Measurements from ENCODE around the gene PCSK6.

Gene PCSK6

GRCh38 chr15:101444807-101445508 lies 44.5 kb downstream of the PCSK6 start:
- no peak for DNase-seq

DNA sequence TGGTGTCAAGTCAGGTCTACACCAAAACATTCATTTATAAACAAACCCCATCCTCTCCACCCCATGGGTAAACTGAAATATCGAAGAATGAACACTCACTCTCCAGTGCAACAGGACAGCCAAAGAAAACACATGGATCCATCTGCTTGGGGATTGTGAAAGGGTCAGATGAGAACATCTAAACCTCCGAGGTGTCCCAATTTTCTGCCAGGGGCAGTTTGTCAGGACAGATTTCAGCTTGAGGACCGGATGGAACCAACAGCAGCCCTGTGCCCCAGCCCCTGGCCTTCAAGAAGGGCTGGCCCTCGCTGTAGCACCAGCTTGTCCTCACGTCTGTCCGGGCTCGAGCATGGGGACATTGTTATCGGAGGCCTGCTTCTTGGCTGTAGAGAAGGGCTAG lies 45.5 kb downstream of the PCSK6 start:
- DNase-seq, result no peak

DNA sequence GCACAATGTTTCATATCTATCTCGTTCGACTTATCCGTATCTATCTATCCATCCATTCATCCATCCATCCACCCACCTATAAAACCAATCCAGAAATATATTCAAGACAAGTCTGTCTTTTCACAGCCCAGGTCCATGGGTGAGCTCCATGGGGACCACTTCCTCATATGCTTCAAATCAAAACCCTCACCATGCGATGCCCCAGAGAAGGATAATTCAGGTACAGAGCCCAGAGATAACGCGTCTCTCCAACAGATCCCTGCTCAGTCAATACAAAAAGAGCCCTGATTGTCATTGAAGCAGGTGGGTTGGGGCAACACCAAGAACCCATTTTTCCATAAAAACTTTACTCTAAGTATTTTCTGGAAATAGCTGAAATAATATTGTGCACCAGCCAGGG lies 47.2 kb downstream of the PCSK6 start:
- no peak for DNase-seq

GRCh38 chr15:101441696-101442095 lies 47.8 kb downstream of the PCSK6 start:
- no peak for DNase-seq

DNA sequence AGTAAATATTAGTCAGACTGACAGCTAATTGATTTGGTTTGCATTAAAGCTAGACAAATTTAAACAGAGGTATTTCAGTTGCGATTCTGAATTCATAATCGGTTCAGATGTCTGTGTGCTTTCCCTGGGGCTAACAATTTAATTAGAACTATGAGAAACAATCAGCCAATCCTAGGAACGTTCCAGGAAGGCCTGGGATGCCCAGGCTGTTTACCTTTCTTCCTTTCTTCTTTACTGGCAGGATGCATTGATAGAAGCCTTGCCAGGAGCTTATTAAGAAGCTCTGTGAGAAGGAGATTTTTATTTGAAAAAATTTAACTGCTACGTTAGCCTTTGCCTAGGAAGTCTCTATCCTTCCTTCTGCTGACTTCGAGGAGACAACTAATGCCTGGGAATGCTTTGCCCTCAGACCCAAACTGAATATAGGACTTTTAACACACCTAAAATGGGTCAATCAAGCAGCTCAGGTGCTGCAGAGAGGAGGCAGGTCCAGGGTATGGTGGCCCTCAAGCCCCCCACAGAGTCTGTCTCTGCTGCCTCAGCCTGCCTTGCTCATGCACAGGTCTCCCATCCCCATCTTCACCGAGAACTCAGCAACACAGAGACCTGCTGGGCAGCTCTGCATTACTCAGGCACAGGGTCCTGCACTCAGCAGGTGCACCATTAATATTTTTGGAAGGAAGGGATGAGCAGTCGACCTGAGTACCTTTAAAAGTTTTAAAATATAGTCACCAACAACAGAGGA lies 48.5 kb downstream of the PCSK6 start:
- no peak for DNase-seq

DNA sequence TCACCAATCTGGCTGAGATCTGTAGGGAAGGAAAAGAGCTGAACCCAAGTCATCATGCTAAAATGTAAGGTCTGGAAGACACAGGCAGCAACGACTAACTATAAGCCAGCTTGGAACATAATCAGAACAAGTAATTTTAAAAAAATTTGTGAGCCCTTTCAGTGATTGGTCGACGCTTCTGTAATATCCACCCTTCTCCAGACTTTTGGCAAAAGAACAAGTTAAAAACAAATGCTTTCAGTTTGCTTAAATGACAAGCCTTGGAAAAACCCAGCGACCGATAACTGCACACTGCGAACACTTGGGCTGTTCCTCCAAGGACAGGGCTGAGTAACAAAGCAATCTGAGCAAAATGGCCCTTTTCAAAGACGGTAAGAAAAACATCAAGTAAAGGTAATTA lies 49.6 kb downstream of the PCSK6 start:
- no peak for DNase-seq

DNA sequence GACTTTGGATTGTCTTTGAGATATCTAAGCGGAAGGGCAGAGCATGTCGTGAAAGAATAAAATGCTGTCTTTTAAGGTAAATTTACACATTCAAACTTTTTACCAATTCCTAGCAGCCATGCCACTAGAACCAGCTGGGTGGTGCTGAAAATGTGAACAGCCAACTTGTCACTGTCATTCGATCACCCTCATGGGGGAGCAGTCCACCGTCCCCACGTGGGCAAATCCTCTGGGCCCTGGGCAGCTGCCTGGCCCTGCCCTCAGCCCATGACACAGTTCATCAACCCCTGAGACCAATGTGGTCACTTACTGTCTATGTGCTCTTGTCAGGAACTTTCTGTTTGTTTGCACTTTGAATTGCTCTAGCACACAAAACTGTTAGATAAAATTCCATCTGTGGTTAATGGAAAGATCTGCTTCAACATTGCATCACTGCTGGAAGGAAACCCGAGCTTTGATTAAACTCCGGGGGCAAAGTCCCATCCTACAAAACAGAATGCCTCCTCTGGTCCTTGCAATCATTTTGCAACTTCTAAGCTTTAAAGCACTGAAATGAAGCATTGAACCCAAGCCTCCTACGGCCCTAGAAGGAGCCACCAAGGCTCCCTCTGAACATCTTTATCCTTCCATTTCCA lies 50.1 kb downstream of the PCSK6 start:
- no peak for DNase-seq

- DNase-seq, result no peak
These were observed 50.8 kb downstream of the PCSK6 start for GRCh38 chr15:101438482-101439284.

DNA sequence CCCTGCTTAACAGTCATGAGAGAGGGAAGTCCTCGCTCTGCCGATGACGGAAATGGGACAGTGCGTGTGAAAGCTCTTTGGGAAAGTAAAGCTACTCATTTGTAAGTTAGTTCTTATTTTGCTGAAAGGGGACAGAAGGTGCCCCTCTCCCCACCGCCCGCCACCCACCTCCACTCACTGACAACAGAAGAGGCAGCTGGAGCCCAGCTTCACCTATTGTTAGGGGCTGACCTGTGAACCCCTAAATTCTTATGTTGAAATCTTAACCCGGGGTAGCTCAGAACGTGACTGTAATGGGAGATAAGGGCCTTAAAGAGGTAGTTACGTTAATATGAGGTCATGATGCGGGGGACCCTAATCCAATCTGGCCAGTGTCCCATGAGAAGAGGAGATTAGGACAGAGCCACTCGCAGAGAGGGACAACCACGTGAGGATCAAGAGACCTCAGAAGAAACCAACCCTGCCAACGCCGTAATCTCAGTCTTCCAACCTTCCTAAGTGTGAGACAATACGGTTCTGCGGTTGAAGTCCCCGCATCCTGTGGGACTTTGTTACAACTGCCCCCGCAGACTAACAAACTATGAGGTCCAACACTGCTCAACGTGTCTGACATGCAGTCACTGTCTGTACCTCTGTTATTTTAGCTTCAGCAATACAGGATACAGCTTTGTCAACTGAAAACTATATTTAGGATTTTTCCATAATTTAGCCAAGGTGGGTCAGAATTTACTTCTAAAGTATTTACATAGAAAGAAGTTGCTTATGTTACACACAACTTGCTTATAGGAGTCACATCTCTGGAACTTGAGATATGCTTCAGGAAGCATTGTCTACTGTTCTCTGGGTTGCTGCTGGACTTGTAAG lies 51.7 kb downstream of the PCSK6 start:
- DNase-seq, result no peak

DNA sequence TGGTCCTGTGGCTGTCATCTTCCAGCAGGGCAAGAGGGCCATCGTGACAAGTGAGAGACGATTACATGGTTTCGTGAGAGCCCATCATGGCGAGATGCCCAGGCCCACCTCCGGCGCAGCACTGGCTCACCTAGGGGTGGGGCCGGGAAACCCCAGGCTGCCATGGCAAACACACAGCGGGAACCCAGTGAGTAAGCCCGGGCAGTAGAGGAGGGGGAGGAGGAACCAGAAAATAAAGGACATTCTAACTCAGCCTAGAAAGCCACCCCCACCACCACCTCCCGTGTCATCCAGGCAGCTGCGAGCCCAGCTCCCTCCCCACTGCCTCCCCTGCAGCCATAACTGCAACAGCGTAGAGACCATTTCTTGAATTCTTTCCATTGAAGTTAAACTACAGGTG lies 52.3 kb downstream of the PCSK6 start:
- no peak for DNase-seq

DNA sequence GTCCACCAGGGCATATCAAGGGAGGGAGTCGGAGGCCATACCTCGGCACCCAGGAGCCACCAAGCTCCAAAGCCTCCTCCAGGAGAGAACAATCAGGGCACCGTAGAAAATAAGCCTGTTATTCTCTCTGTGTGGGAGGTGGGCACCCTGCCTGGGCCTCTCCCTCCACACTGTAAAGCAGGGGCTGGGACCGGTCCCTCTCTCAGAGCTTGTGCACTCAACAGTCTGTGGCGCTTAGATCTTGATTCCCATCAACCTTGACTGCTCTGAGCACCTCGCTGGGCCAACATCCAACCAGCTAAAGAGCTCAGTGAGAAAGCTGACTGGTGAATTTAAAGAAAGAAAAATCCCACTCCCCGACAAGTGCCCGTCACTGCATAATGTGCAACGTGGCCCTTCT lies 53.0 kb downstream of the PCSK6 start:
- DNase-seq, result no peak

- no peak for DNase-seq
These were observed 53.7 kb downstream of the PCSK6 start for GRCh38 chr15:101435761-101436160.

DNA sequence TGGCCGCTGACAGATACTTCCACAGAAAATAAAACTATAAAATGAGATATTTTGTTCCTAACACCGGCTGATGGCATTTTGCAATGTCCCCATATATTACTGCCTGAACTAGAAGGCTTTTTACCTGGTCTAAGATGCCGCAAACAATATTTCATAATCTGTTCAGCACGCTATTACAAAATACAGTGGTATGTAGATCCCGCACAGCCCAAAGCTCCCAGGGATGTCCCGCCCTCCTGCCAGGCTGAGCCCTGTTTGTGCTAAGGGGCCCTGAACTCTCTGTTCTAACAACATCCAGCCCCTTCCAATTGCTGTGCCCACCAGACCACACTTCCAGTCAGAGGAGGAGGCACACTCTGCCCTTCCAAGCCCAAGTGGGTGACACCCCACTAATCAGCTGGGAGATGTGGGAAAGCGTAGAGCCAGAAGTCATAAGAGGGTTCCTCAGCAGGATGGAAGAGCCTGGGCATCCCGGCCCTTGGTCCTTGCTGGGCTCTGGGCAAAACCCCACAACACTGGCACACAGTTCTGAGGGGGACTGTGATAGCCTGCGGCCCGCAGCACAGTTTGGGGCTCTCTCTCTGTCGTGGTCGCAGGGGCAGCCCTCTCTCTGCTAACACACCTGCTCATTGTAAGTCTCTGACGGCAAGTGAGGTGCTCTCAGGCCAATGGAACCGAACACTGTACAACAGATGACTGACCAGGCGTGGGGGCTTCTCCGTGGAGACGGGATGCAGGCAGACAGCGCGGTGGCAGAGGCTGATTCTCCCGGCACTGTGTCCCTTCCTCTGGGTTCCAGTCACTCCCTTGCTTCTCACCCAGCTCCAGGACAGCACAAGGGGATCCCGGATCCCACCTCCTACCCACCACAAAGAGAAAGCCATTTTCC lies 55.2 kb downstream of the PCSK6 start:
- DNase-seq, result no peak

DNA sequence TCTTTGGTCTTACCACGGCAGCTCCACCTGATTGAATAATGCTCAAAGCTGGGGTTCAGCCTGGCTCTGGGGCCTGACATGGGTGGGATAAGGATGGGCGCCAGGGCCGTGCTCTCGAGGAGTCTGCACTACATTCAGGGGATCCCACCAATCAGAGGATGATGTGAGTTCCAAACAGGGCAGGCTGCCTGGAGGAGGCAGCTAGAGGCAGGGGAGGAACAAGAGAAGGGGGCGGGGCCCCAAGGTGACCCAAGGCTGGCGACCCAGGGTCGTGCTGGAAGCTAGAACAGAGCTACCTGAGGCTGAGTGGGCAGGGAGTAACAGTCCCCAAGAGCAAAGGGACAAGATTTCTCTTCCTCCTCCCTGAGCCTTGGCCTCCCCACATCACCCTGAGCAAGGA lies 56.1 kb downstream of the PCSK6 start:
- DNase-seq, result no peak

DNA sequence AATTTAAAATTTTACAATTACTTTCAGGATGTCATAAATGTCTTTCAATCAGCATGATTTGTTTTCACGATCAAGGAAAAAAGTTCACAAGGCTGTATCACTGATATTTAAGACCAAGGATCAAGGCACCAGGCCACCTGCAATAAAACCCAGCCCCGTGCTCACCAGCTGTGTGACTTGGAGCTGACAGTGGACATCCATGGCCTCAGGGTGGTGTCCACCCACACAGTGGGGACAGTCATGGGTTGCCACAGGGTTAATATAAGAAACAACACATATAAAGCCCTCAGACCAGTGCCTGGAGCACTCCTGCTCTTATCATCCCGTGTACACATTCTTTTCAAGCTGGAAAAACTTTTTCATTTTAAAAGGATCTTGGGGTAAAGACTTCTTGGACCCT lies 56.5 kb downstream of the PCSK6 start:
- no peak for DNase-seq

DNA sequence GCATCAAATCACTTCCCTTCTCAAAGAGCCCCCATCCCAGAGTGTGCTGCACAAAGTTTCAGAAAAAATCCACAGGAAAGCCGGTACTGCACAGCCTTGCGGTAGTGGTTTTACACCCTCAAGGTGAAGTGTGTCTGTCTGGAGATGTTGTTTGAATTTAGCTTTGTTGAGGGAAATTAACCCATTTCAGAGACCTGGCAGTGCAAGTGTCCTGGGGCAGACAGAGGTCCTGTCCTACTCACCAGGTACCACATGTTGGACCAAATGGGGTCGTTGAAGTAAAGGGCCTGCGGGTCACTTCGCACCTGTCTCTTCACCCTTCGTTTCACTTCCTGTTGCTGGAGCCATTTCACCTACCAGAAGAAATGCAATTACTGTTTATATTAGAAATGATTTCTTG lies 57.8 kb downstream of the PCSK6 start:
- no peak for DNase-seq

- no peak for DNase-seq
These were observed 58.2 kb downstream of the PCSK6 start for GRCh38 chr15:101431301-101431700.

- no peak for DNase-seq
These were observed 59.9 kb downstream of the PCSK6 start for GRCh38 chr15:101429646-101430045.

- DNase-seq, result no peak
These were observed 60.3 kb downstream of the PCSK6 start for GRCh38 chr15:101429191-101429590.

GRCh38 chr15:101428758-101429157 lies 60.7 kb downstream of the PCSK6 start:
- no peak for DNase-seq
